ENCODE measurements around the gene LRMDA. TPM values are rescaled to one million over a fixed set of nuclear protein-coding genes. Genes with fewer than 3 reads are reported as not detected.
"Not testable (repeated sequence)": the region's sequence is repeated elsewhere in the genome, so short reads cannot be mapped to it uniquely, and the experiment has no call there.

Gene LRMDA
- total RNA-seq, 1 donor from 2014 or later: not detected

DNA sequence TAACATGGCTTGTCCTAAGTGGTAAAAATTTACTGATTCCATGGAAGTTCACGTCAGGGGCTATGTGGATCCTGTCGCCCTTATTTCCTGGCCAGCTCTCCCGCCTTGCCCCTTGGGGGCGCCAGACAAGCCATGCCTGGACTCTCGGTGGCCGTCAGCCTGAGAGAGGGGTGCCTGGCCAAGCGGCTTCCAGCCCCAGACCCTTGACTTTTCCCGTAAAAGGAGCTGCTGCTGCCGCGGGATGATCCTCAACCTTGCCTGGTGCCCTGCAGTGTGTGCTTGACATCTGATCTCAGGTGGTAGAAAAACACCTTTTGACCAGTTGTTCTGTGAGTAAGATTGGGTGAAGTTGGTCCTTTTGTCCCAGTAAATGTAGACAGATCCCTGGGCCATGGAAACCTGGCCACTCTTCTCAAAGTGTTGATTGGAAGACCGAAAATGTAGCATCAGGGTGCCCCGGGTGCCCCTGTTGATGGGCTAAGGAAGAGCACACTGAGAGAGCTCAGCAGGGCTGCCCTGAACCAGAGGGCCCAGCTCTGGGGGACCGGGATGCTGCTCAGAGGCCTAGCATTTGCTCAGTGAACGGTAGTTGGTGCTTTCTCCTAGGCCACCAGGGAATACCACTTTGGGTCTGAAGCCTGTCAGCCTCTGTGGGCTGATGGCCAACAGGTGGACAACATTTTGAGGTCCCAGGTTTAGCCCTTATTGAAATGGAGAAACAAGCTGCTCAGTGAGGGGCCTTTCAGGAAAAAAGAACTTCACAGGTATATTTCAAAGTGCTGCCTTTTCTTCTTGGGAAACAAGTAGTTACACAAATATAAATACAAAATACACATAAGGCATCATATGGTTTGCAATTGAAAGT, 162.5 kb downstream of the LRMDA start:
- no peak overlapping the region for H3K4me3 Mint-ChIP-seq (ENCODE audit: low read depth)
- no peaks in the 10 kb centered on the region for H3K36me3 Mint-ChIP-seq (ENCODE audit: low read depth)
- intact Hi-C loops (cut with micrococcal nuclease): no loop called here
- no peaks in the 10 kb centered on the region for H3K27me3 Mint-ChIP-seq (ENCODE audit: low read depth)
- H3K9me3 Mint-ChIP-seq: no peaks in the 10 kb centered on the region
- H3K4me1 Mint-ChIP-seq (ENCODE audit: low read depth): no peaks in the 10 kb centered on the region
- no peak overlapping the region for H3K27ac Mint-ChIP-seq
- no peak for DNase-seq (ENCODE audit: low spot score)

GRCh38 chr10:75596930-75597620, 165.7 kb downstream of the LRMDA start:
- Mint-ChIP-seq H3K27ac (no peak overlapping the region), H3K9me3 (no peaks in the 10 kb centered on the region), H3K4me1 (ENCODE audit: low read depth) (no peaks in the 10 kb centered on the region), H3K4me3 (ENCODE audit: low read depth) (no peak overlapping the region), H3K27me3 (ENCODE audit: low read depth) (no peaks in the 10 kb centered on the region), H3K36me3 (ENCODE audit: low read depth) (no peaks in the 10 kb centered on the region)
- no peak for DNase-seq (ENCODE audit: low spot score)
- intact Hi-C loops (cut with micrococcal nuclease): no loop called here

GRCh38 chr10:75597773-75598440, 166.5 kb downstream of the LRMDA start:
- Mint-ChIP-seq H3K27me3 (ENCODE audit: low read depth) (no peaks in the 10 kb centered on the region), H3K36me3 (ENCODE audit: low read depth) (no peaks in the 10 kb centered on the region), H3K27ac (no peak overlapping the region), H3K4me1 (ENCODE audit: low read depth) (no peaks in the 10 kb centered on the region), H3K9me3 (no peaks in the 10 kb centered on the region), H3K4me3 (ENCODE audit: low read depth) (no peak overlapping the region)
- intact Hi-C loops (cut with micrococcal nuclease): no loop called here
- DNase-seq (ENCODE audit: low spot score): no peak

GRCh38 chr10:75598998-75599397, 167.6 kb downstream of the LRMDA start:
- no peak overlapping the region for H3K27ac Mint-ChIP-seq
- no peaks in the 10 kb centered on the region for H3K9me3 Mint-ChIP-seq
- no peak overlapping the region for H3K4me3 Mint-ChIP-seq (ENCODE audit: low read depth)
- H3K4me1 Mint-ChIP-seq (ENCODE audit: low read depth): no peaks in the 10 kb centered on the region
- no peaks in the 10 kb centered on the region for H3K36me3 Mint-ChIP-seq (ENCODE audit: low read depth)
- H3K27me3 Mint-ChIP-seq (ENCODE audit: low read depth): no peaks in the 10 kb centered on the region
- no peak for DNase-seq (ENCODE audit: low spot score)
- intact Hi-C loops (cut with micrococcal nuclease): no loop called here

GRCh38 chr10:75599875-75600648, 168.6 kb downstream of the LRMDA start:
- DNase-seq (ENCODE audit: low spot score): no peak

GRCh38 chr10:75600833-75601232, 169.4 kb downstream of the LRMDA start:
- Mint-ChIP-seq H3K36me3 (ENCODE audit: low read depth) (no peaks in the 10 kb centered on the region), H3K27ac (no peak overlapping the region), H3K9me3 (no peaks in the 10 kb centered on the region), H3K4me3 (ENCODE audit: low read depth) (no peak overlapping the region), H3K4me1 (ENCODE audit: low read depth) (no peaks in the 10 kb centered on the region), H3K27me3 (ENCODE audit: low read depth) (no peaks in the 10 kb centered on the region)
- intact Hi-C loops (cut with micrococcal nuclease): no loop called here
- DNase-seq (ENCODE audit: low spot score): no peak

More at GRCh38 chr10:75599875-75600648, 168.6 kb downstream of the LRMDA start:
- Mint-ChIP-seq H3K27me3 (ENCODE audit: low read depth) (no peaks in the 10 kb centered on the region), H3K4me1 (ENCODE audit: low read depth) (no peaks in the 10 kb centered on the region), H3K4me3 (ENCODE audit: low read depth) (no peak overlapping the region), H3K36me3 (ENCODE audit: low read depth) (no peaks in the 10 kb centered on the region), H3K9me3 (no peaks in the 10 kb centered on the region), H3K27ac (no peak overlapping the region)
- intact Hi-C loops (cut with micrococcal nuclease): no loop called here

DNA sequence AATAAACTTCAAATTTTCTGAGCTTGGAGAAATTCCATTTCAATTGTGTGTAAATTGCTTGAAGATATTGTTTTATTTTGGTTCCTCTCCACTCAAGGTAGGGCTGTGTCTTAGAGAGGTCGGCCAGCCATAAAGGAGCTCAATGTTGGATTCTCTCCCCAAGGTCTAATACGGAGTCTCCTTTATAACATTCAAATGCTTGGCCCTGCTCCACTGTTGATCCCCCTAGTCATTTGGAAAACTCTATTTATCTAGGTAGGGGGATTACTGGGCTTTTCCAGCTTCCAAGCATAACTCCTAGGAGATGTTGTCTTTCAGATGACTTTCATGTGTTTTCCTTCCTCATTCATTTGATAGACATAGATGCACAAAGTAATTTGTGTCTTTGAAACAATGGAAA, 170.9 kb downstream of the LRMDA start:
- intact Hi-C loops (cut with micrococcal nuclease): no loop called here

DNA sequence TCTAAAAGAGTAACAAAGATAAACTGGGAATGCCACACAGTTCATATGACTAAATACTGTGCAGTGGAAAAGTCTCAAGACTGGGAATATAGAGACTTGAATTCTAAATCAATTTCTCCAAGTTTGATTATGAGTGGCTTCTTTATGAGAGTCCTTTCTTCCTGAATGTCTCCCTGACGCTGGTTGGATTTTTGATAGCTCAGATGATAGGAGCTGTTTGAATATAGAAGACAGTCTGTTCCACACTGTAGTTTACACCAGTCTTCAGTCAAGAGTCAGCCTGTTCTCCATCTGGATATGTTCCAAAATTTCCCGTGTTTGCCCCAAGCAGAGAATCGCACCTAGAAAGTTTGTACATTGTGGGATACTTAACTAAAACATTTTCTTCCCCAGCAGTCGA, 173.7 kb downstream of the LRMDA start:
- no peak for DNase-seq (ENCODE audit: low spot score)
- Mint-ChIP-seq H3K9me3 (no peaks in the 10 kb centered on the region), H3K4me1 (ENCODE audit: low read depth) (no peaks in the 10 kb centered on the region), H3K36me3 (ENCODE audit: low read depth) (no peaks in the 10 kb centered on the region), H3K27ac (no peak overlapping the region), H3K4me3 (ENCODE audit: low read depth) (no peak overlapping the region), H3K27me3 (ENCODE audit: low read depth) (no peaks in the 10 kb centered on the region)
- intact Hi-C loops (cut with micrococcal nuclease): no loop called here

More for the DNA sequence above, 170.9 kb downstream of the LRMDA start:
- H3K27ac Mint-ChIP-seq: no peak overlapping the region
- no peak overlapping the region for H3K4me3 Mint-ChIP-seq (ENCODE audit: low read depth)
- H3K27me3 Mint-ChIP-seq (ENCODE audit: low read depth): no peaks in the 10 kb centered on the region
- DNase-seq (ENCODE audit: low spot score): no peak
- H3K4me1 Mint-ChIP-seq (ENCODE audit: low read depth): no peaks in the 10 kb centered on the region
- no peaks in the 10 kb centered on the region for H3K36me3 Mint-ChIP-seq (ENCODE audit: low read depth)
- no peaks in the 10 kb centered on the region for H3K9me3 Mint-ChIP-seq

DNA sequence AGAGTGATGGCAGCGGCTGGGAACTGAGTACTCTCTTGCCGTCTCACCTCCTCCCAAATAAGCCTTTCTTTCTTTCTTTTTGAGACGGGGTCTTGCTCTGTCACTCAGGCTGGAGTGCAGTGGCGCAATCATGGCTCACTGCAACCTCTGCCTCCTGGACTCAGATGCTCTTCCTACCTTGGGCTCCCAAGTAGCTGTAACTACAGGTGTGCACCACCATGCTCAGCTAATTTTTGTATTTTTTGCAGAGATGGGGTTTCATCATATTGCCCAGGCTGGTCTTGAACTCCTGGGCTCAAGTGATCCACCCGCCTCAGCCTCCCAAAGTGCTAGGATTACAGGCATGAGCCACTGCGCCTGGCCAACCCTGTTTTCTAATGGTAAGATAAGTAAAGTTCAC, 174.4 kb downstream of the LRMDA start:
- DNase-seq (ENCODE audit: low spot score); H3K4me1 Mint-ChIP-seq (ENCODE audit: low read depth); H3K27me3 Mint-ChIP-seq (ENCODE audit: low read depth); H3K27ac Mint-ChIP-seq; H3K4me3 Mint-ChIP-seq (ENCODE audit: low read depth); intact Hi-C loops (cut with micrococcal nuclease); H3K9me3 Mint-ChIP-seq; H3K36me3 Mint-ChIP-seq (ENCODE audit: low read depth): not testable (repeated sequence)

DNA sequence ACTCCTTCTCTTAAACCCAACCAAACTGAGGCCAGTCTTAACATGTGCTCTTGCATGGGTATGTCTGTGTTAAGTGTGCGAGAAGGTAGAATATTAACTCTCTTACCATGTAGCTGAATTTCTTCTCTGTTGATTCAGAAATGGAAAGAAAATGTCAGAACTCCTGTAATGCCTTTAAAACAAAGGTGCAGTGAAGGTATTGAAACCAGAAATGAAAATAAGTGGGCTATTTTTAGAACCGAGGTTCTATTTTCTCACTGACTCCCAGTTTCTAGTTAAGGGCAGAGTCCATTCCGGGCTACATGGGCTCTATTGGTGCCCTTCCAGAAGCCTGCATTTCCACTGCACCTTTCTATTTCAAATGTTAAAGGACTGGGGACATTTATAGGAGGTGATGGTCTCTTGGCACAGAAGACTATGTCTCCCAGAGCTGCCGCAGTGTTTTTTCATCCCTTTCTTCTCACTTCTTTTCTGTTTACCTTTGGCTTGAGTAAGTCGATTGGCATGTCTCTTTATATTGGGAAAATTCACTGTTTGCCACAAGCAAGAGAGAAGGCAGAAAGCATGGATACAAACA, 174.9 kb downstream of the LRMDA start:
- DNase-seq (ENCODE audit: low spot score): no peak
- intact Hi-C loops (cut with micrococcal nuclease): no loop called here
- Mint-ChIP-seq H3K9me3 (no peaks in the 10 kb centered on the region), H3K4me1 (ENCODE audit: low read depth) (no peaks in the 10 kb centered on the region), H3K36me3 (ENCODE audit: low read depth) (no peaks in the 10 kb centered on the region), H3K4me3 (ENCODE audit: low read depth) (no peak overlapping the region), H3K27me3 (ENCODE audit: low read depth) (no peaks in the 10 kb centered on the region), H3K27ac (no peak overlapping the region)

GRCh38 chr10:75607576-75607975, 176.2 kb downstream of the LRMDA start:
- no peak for DNase-seq (ENCODE audit: low spot score)
- no peaks in the 10 kb centered on the region for H3K4me1 Mint-ChIP-seq (ENCODE audit: low read depth)
- H3K36me3 Mint-ChIP-seq (ENCODE audit: low read depth): no peaks in the 10 kb centered on the region
- no peaks in the 10 kb centered on the region for H3K9me3 Mint-ChIP-seq
- intact Hi-C loops (cut with micrococcal nuclease): no loop called here
- H3K27me3 Mint-ChIP-seq (ENCODE audit: low read depth): no peaks in the 10 kb centered on the region
- H3K27ac Mint-ChIP-seq: no peak overlapping the region
- no peak overlapping the region for H3K4me3 Mint-ChIP-seq (ENCODE audit: low read depth)

- Mint-ChIP-seq H3K4me3 (ENCODE audit: low read depth) (no peak overlapping the region), H3K27ac (no peak overlapping the region), H3K4me1 (ENCODE audit: low read depth) (no peaks in the 10 kb centered on the region), H3K27me3 (ENCODE audit: low read depth) (peaks cover 2% of the 10 kb centered on the region), H3K36me3 (ENCODE audit: low read depth) (no peaks in the 10 kb centered on the region), H3K9me3 (no peaks in the 10 kb centered on the region)
- intact Hi-C loops (cut with micrococcal nuclease): no loop called here
- DNase-seq (ENCODE audit: low spot score): no peak
These were observed 178.8 kb downstream of the LRMDA start for GRCh38 chr10:75610183-75610582.
